SIG-M5 treated with dmso at 0.1 percent for 504 hours (cell line): Measurements from ENCODE around the gene CDKAL1.
"Not testable (repeated sequence)": the region's sequence is repeated elsewhere in the genome, so short reads cannot be mapped to it uniquely, and the experiment has no call there.

Experiments
- DNase-seq: peaks from one replicate; lab custom pipeline; 2025; ENCODE audit not compliant: unreplicated experiment; lab: John Stamatoyannopoulos, UW

The CDKAL1 gene

DNA sequence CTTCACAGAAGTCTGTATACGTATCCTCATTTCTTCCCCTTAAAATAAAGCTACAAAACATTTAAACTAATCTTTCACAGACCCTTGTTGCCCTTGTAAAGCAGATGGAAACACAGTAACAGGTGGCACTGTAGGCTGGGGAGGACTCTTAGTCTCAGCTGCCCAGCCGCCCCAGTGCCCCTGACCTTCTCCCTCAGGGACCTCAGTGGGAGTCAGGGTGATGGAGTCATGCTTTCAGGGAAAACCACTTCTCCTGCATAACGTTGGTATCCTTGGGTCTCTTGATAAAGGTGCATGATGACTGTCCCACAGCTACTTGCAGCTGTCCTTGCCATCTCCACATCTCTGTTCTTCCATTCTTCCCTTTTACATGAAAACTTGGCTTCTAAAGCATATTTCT is 198.6 kb downstream of the CDKAL1 start:
- no peak for DNase-seq

- no peak for DNase-seq
These were observed 203.7 kb downstream of the CDKAL1 start for GRCh38 chr6:20737912-20738311.

DNA sequence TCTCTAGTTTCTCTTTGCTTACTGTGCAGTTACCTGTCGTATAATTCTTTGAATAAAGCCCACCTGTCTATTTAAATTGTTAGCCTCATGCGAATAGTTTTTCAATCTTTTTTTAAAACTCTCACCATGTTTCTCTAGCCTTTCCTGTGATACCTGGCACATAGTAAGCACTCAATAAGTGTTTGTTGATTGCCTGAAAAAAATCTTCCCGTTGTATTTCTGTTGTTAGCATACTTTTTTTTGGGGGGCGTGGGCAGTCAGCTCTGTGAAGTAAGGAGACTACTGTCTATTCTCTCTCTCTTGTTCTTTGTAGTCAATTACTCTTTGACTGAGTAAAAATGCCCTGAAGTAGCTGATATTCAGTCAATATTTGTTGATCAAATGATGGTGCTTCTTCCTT is 205.8 kb downstream of the CDKAL1 start:
- DNase-seq = no peak

DNA sequence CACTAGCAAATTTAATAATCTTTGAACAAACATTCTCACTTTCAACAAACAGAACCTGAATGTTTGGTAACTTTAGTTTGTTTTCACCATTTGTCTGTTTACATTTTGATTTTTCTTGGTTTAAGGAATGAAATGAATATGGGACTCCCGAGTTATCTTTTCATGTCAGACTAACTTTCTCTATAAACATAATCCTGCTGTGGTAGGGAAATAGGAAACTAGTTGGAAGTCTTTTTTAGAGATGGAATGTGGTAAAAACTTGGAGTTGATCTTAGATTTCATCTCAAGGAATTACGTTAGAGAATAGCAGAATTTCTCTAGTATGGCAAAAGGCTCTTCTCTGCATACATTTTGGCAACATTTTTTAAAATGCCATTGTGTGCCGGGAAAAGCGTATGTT is 206.5 kb downstream of the CDKAL1 start:
- no peak for DNase-seq

DNA sequence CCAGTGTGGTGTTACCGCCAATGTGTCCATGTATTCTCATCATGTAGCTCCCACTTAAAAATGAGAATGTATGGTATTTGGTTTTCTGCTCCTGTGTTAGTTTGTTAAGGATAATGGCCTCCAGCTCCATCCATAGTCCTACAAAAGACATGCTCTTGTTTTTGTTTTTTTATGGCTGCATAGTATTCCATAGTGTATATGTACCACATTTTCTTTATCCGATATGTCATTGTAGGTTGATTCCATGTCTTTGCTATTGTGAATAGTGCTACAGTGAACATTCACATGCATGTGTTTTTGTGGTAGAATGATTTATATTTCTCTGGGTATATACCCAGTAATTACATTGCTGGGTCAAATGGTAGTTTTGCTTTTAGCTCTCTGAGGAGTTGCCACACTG is 207.2 kb downstream of the CDKAL1 start:
- no peak for DNase-seq

- DNase-seq = no peak
These were observed 210.8 kb downstream of the CDKAL1 start for GRCh38 chr6:20744911-20745557.

GRCh38 chr6:20746024-20746423 is 211.8 kb downstream of the CDKAL1 start:
- DNase-seq = no peak

GRCh38 chr6:20746805-20747558 is 212.7 kb downstream of the CDKAL1 start:
- DNase-seq = no peak

- DNase-seq = no peak
These were observed 213.7 kb downstream of the CDKAL1 start for GRCh38 chr6:20747991-20748390.

DNA sequence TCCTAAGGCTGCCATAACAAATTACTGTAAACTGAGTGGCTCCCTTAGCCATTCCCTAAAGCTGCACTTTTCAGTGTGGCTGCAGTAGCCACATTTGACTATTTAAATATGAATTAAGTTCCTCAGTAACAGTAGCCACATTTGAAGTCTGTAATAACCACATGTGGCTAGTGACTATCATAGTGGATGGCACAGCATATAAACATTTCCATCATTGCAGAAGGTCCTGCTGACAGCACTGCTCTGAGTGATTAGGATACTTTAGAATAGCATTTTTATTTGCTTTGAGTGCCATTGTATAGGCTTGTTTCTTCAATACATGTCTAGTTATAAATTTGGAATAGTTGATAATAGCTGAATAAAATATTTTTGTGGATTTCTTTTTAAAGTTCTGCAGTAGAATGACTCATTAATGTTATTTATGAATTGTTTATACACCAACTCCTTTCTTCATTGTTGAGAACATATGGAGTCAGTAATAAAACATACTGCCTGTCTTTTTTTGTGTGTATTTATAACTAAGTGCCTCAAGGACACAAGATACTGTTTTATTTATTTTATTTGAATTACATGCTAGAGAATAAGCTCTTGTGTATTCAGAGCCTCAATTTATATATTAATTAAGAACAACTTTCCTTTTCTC is 217.2 kb downstream of the CDKAL1 start:
- DNase-seq = no peak

DNA sequence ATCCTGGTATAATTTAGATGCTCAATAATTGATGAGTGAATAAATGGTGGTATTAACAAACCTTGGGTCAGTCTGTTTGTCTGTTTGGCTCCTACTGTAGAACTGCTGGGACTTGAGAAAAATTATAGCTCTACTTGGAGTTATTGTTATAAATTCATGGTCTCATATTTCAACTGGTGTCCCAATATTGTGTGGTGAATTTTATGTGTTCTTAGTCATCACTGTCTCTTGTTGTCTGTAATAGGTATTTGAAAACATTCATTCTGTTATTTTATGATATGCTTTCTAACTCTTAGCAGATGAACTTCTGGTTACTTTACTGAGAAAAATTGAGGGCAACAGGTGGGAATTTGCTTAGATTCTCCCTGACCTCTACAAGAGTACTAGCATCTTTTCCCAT is 221.4 kb downstream of the CDKAL1 start:
- no peak for DNase-seq

DNA sequence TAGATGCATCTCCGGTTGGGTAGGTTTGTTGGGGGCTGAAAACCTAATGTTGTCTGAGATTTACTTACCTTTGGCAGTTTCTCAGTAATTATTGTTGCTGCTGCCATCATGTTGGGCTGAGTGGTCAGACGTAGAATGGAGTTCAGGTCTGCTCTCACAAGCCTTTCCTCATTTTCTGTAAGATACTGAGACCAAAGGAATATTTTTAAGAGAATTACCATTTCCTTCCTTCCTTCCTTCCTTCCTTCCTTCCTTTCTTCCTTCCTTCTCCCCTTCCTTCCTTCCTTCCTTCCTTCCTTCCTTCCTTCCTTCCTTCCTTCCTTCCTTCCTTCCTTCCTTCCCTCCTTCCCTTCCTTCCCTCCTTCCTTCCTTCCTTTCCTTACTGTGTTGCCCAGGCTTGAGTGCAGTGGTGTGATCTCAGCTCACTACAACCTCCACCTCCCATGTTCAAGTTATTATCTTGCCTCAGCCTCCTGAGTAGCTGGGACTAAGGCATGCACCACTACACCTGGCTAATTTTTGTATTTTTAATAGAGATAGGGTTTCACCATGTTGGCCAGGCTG is 222.4 kb downstream of the CDKAL1 start:
- not testable (repeated sequence) for DNase-seq

- no peak for DNase-seq
These were observed 223.5 kb downstream of the CDKAL1 start for GRCh38 chr6:20757761-20758160.

GRCh38 chr6:20763296-20763695 is 229.0 kb downstream of the CDKAL1 start:
- no peak for DNase-seq

DNA sequence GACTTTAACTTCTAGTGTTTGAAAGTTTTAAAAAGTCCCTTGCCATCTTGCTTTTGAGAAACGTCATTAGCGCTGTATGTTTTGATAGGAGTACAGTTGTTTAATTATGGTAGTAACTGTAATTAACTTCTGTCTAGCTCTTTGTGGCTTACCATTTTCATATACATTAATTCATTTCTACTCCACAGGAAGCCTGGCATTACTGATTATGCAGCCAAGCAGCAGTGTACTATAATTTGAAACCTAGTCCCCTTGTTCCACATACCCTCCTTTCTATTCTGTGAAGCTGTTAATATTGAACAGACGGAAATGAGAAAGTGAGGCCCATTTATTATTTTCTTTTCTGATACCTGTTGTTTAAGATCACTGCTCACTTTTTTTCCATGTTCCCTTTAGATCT is 235.4 kb downstream of the CDKAL1 start:
- no peak for DNase-seq

GRCh38 chr6:20770773-20771172 is 236.5 kb downstream of the CDKAL1 start:
- DNase-seq = no peak

DNA sequence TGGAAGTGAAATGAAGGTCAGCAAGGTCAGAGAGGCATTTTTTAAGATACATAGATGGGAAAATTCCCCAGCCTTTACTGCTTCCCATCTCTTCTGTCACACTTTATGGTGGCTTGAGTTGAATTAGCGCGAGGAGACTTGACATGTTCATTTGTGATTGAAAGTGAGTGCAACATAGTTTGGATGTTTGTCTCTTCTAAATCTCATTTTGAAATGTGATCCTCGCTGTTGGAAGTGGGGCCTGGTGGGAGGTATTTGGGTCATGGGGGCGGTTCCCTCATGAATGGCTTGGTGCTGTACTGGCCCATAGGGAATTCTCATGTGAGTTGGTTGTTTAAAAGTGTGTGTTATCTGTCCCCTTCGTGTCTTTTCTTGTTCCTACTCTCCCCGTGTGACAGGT is 237.2 kb downstream of the CDKAL1 start:
- DNase-seq = no peak

DNA sequence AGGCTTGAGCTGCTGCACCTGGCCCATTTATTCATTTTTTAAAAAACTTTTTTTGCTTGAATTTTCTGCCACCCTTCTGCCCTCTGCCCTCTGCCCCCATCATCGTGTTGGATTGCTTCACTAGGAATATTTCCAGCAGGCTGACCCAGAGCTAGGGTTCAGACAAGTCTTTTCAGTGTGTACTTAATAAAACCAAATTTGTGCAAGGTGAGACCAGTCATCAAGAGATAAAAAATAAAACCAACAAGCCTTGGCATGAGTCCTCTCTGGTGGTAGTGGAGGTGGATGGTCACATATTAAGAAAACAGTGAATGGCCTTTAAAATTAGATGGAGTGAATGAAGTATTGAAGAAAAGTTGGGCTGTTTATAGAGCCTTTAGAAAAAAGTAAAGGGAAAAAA is 239.6 kb downstream of the CDKAL1 start:
- DNase-seq = no peak

- no peak for DNase-seq
These were observed 241.7 kb downstream of the CDKAL1 start for GRCh38 chr6:20775981-20776380.

DNA sequence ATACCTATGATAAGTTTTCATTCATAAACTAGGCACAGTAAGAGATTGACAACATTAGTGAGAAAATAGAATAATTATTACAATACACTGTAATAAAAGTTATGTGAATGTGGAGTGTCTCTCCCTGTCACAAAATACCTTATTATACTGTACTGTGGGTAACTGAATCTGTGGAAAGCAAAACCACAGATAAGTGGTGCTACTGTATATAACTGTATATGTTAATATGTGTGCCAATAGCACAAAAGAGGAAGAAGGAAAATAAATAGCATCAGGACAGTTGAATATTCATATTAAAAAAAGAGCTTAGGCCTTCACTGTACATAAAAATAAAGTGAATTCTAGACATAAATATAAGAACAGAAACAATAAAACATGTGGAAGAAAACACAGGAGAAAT is 243.5 kb downstream of the CDKAL1 start:
- DNase-seq = peak; percentile 14

- no peak for DNase-seq
These were observed 244.2 kb downstream of the CDKAL1 start for GRCh38 chr6:20778459-20778858.

DNA sequence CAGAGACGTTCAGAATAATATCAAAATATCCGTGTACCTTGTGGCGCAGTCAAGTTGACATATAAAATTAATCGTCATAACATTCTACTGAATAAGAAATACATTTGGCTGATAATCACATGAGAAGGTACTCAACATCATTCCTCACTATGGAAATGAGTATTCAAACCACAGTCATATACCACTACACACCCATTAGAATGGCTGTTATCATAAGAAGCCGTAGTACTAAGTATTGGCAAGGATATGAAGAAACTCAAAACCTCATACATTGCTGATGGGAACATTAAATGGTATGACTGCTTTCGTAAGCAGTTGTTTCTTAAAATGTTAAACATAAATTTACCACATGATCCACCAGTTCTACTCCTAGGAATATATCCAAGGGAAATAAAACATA is 244.7 kb downstream of the CDKAL1 start:
- DNase-seq = no peak
